A549 (cell line): ENCODE results near the gene HBE1. TPM values are rescaled to one million over a fixed set of nuclear protein-coding genes. Genes with fewer than 3 reads are reported as not detected.

Experiments used
- ATAC-seq, 2 experiments: fragments of 200-7000 bp in 1 of 2; fragments of >200 bp in 1 of 2; cut with Nextera tagmentation in 1 of 2; cut with Tn5 transposase in 1 of 2; 3 replicates each; pipeline versions ENCODE4 v1.8.0 to v1.9.1; 2018 to 2020; ENCODE audit warnings: mild to moderate bottlenecking in 1 of 2, moderate library complexity in 1 of 2
- CTCF ChIA-PET: fragments of 300-600 bp; sonication (Branson Sonifier 250); formaldehyde crosslinking; extraction: SDS; loops from one replicate; lab custom pipeline; 2021; ENCODE audit warnings: antibody characterized with exemption, inconsistent platforms; lab: Yijun Ruan, JAX
- POLR2A ChIA-PET: fragments of 350-600 bp; formaldehyde crosslinking; extraction: SDS; loops from one replicate; lab custom pipeline; 2021; ENCODE audit warnings: antibody characterized with exemption, inconsistent platforms; lab: Yijun Ruan, JAX
- DNase-seq, 2 experiments: peaks; one replicate each; pipeline versions ENCODE4 v3.0.0 to v3.0.0-alpha.2; 2011 to 2016; ENCODE audit warnings: low read depth in 1 of 2, low spot score in 1 of 2
- FAIRE-seq: peaks from 2 replicates; lab custom pipeline; 2011; peaks lifted over from hg19 to GRCh38; lab: Jason Lieb, UNC
- H3K27ac ChIP-seq, 2 experiments: fragments of >200 bp; sonication (Bioruptor Twin); formaldehyde crosslinking; 3 replicates each; pipeline ENCODE4 v1.5.1; 2016 to 2017
- H3K4me1 ChIP-seq: fragments of >200 bp; sonication (Bioruptor Twin); formaldehyde crosslinking; 3 replicates; pipeline ENCODE4 v1.6.1; 2016
- H3K4me2 ChIP-seq: fragments of >200 bp; sonication (Bioruptor Twin); formaldehyde crosslinking; 3 replicates; pipeline ENCODE4 v1.6.1; 2016
- H3K4me3 ChIP-seq: fragments of >200 bp; sonication (Bioruptor Twin); formaldehyde crosslinking; 3 replicates; pipeline ENCODE4 v1.5.1; 2016
- H3K9me3 ChIP-seq: fragments of >200 bp; sonication (Bioruptor Twin); formaldehyde crosslinking; 3 replicates; pipeline ENCODE4 v1.6.1; 2016
- CHD2 ChIP-seq: fragments of 150-350 bp; IDR thresholded peaks from 2 replicates; pipeline ENCODE4 v1.6.1; 2014; ENCODE audit warnings: low read length; ENCODE audit not compliant: partially characterized antibody
- CHD4 ChIP-seq: fragments of 200-600 bp; sonication (generic); IDR thresholded peaks from 2 replicates; pipeline ENCODE4 v1.6.1; 2016; ENCODE audit warnings: antibody characterized with exemption, mild to moderate bottlenecking, borderline replicate concordance
- HMGXB4 ChIP-seq: fragments of 250-450 bp; sonication (Bioruptor Pico); IDR thresholded peaks from 2 replicates; pipeline ENCODE4 v1.5.0; 2021; ENCODE audit warnings: mild to moderate bottlenecking, moderate library complexity, borderline replicate concordance
- HOXA7 ChIP-seq: fragments of 250-450 bp; sonication (Bioruptor Pico); IDR thresholded peaks from 2 replicates; pipeline ENCODE4 v1.5.0; 2020; ENCODE audit warnings: mild to moderate bottlenecking, moderate library complexity
- KDM5A ChIP-seq: fragments of 200-600 bp; sonication (generic); IDR thresholded peaks from 2 replicates; pipeline ENCODE4 v1.6.1; 2016; ENCODE audit warnings: antibody characterized with exemption, mild to moderate bottlenecking
- MAFK ChIP-seq: fragments of 450-650 bp; IDR thresholded peaks from 2 replicates; pipeline ENCODE4 v1.6.1; 2014; ENCODE audit not compliant: partially characterized antibody
- MAZ ChIP-seq: fragments of 150-350 bp; IDR thresholded peaks from 2 replicates; pipeline ENCODE4 v1.6.1; 2014; ENCODE audit warnings: antibody characterized with exemption, low read depth, low read length, borderline replicate concordance
- NPAS2 ChIP-seq: fragments of 250-450 bp; sonication (Bioruptor Pico); IDR thresholded peaks from 2 replicates; pipeline ENCODE4 v1.8.0; 2022; ENCODE audit warnings: mild to moderate bottlenecking, moderate library complexity, borderline replicate concordance
- RARB ChIP-seq: fragments of 250-450 bp; sonication (Bioruptor Pico); IDR thresholded peaks from 2 replicates; pipeline ENCODE4 v1.8.0; 2021; ENCODE audit warnings: mild to moderate bottlenecking, moderate library complexity
- TFCP2L1 ChIP-seq: fragments of 250-450 bp; sonication (Bioruptor Pico); IDR thresholded peaks from 2 replicates; pipeline ENCODE4 v1.5.0; 2021; ENCODE audit warnings: mild to moderate bottlenecking
- TP53 ChIP-seq: fragments of 250-450 bp; sonication (Bioruptor Pico); IDR thresholded peaks from 2 replicates; pipeline ENCODE4 v1.5.0; 2021; ENCODE audit warnings: mild to moderate bottlenecking, moderate library complexity
- USF2 ChIP-seq: fragments of 450-650 bp; IDR thresholded peaks from 2 replicates; pipeline ENCODE4 v1.6.1; 2014; ENCODE audit warnings: antibody characterized with exemption
- ZSCAN20 ChIP-seq: fragments of 250-450 bp; sonication (Bioruptor Pico); IDR thresholded peaks from 2 replicates; pipeline ENCODE4 v1.8.0; 2022; ENCODE audit warnings: mild to moderate bottlenecking, moderate library complexity
- WGBS: methylation state at CpG from one replicate; pipeline ENCODE4 v1.1.6; 2017; ENCODE audit errors: missing lambda C conversion rate; 5-methylcytosine and 5-hydroxymethylcytosine counted together
- polyA plus RNA-seq, 4 experiments: library from polyadenylated mRNA; depleted of rRNA in 3 of 4; stranded (reverse); fragments of >200 nt; fragmentation: RNase III in 1 of 4; extraction: RNeasy Plus Mini Kit Qiagen cat#74134 plus additional on column Dnase treatment in 1 of 4; gene quantifications; 2 replicates in 3 of 4; 3 replicates in 1 of 4; pipeline ENCODE4 v1.2.3, GENCODE V29; 2011 to 2017
- TF ChIP-seq, protein P1 (sequence below): fragments of 150-350 bp; IDR thresholded peaks from 2 replicates; pipeline ENCODE4 v1.6.1; 2014; ENCODE audit warnings: low read depth, mild to moderate bottlenecking, low read length
- TF ChIP-seq, protein P2 (sequence below): fragments of 200-600 bp; sonication (generic); IDR thresholded peaks from 2 replicates; pipeline ENCODE4 v1.6.1; 2016; ENCODE audit warnings: antibody characterized with exemption, mild to moderate bottlenecking, moderate library complexity
- TF ChIP-seq, protein P3 (sequence below): fragments of 250-450 bp; sonication (Bioruptor Pico); IDR thresholded peaks from 2 replicates; pipeline ENCODE4 v1.5.0; 2020; ENCODE audit warnings: low read depth, mild to moderate bottlenecking, moderate library complexity

Gene HBE1
- polyA plus RNA-seq, 2 of the 4 experiments (the other 2 are of a cell fraction): 0.32 TPM; not detected in 1

DNA sequence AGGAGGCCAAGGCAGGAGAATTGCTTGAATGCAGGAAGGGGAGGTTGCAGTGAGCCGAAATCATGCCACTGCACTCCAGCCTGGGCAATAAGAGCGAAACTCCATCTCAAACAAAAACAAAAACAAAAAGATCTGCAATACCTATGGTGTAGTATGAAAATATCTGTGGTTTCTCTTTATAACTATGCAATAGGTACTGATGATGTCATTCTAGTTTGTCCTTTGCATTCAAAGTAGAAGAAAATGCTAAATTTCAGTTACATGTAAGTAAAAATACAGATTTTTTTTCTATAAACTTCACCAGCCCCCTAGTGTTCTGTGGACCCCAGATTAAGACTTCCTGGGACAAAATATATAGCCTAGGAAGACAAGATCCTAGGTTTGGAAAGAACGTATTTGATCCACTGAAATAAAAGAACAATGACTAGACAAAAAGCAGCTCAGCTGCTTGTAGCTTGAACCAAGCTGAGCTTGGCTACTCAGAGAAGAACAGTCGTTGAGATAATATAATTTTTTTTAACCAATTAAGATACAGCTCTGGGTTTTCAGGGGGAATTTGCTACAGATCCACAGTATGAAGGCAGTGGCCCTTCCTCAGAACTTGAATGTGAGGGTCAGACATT is 2.8 kb upstream of the HBE1 start:
- H3K4me1 ChIP-seq: no peaks in the 10 kb centered on the region
- H3K27ac ChIP-seq: no peak overlapping the region
- CTCF ChIA-PET: no interaction called here
- H3K9me3 ChIP-seq: no peaks in the 10 kb centered on the region
- ATAC-seq (no peak), FAIRE-seq (no peak), DNase-seq (no peak)
- H3K4me3 ChIP-seq: no peak overlapping the region
- TF ChIP-seq MAFK (no peak), USF2 (no peak), ZSCAN20 (CRISPR knock-in tag) (no peak), HMGXB4 (no peak)
- POLR2A ChIA-PET: no interaction called here
- no peak overlapping the region for H3K4me2 ChIP-seq
- WGBS: 67% methylated on average over 4 of the region's 4 CpGs

DNA sequence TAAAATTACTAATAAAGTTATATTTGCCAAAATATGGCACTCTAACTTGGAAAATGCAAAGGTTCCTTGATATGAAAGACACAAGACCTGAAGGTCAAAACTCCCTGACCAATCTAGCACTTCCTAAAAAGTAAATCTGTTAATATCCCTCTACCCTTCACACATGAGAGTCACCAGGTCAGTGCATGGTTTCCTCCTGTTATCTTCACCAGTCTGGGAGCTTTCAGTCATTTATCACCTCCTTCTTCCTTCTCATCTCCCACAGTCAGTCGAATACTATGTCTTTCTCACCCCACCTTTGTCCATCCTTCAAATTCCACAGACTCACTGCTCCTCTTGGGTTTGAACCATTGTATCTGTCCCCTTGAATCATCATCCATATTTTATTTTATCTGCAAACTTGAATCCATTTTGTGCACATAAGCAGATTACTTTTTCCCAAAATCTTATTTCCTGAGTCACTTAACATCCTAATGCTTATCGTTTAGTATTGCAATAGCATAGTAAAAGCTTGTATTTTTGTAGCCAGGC is 2.6 kb downstream of the HBE1 start:
- no peaks in the 10 kb centered on the region for H3K9me3 ChIP-seq
- DNase-seq (no peak), FAIRE-seq (no peak), ATAC-seq (no peak)
- H3K27ac ChIP-seq: no peak overlapping the region
- H3K4me1 ChIP-seq: no peaks in the 10 kb centered on the region
- TF ChIP-seq CHD4: no peak
- TF ChIP-seq, protein P1, sequence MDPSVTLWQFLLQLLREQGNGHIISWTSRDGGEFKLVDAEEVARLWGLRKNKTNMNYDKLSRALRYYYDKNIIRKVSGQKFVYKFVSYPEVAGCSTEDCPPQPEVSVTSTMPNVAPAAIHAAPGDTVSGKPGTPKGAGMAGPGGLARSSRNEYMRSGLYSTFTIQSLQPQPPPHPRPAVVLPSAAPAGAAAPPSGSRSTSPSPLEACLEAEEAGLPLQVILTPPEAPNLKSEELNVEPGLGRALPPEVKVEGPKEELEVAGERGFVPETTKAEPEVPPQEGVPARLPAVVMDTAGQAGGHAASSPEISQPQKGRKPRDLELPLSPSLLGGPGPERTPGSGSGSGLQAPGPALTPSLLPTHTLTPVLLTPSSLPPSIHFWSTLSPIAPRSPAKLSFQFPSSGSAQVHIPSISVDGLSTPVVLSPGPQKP: no peak
- TF ChIP-seq KDM5A: no peak
- TF ChIP-seq ZSCAN20 (CRISPR knock-in tag): no peak
- no peak for TF ChIP-seq CHD2
- no peak for TF ChIP-seq MAFK
- no peak for TF ChIP-seq RARB (CRISPR knock-in tag)
- no peak for TF ChIP-seq TP53
- TF ChIP-seq TFCP2L1 (CRISPR knock-in tag): no peak
- TF ChIP-seq, protein P2, sequence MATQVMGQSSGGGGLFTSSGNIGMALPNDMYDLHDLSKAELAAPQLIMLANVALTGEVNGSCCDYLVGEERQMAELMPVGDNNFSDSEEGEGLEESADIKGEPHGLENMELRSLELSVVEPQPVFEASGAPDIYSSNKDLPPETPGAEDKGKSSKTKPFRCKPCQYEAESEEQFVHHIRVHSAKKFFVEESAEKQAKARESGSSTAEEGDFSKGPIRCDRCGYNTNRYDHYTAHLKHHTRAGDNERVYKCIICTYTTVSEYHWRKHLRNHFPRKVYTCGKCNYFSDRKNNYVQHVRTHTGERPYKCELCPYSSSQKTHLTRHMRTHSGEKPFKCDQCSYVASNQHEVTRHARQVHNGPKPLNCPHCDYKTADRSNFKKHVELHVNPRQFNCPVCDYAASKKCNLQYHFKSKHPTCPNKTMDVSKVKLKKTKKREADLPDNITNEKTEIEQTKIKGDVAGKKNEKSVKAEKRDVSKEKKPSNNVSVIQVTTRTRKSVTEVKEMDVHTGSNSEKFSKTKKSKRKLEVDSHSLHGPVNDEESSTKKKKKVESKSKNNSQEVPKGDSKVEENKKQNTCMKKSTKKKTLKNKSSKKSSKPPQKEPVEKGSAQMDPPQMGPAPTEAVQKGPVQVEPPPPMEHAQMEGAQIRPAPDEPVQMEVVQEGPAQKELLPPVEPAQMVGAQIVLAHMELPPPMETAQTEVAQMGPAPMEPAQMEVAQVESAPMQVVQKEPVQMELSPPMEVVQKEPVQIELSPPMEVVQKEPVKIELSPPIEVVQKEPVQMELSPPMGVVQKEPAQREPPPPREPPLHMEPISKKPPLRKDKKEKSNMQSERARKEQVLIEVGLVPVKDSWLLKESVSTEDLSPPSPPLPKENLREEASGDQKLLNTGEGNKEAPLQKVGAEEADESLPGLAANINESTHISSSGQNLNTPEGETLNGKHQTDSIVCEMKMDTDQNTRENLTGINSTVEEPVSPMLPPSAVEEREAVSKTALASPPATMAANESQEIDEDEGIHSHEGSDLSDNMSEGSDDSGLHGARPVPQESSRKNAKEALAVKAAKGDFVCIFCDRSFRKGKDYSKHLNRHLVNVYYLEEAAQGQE: no peak
- TF ChIP-seq MAZ: no peak
- no peak for TF ChIP-seq HOXA7
- ChIA-PET POLR2A (no interaction called here), CTCF (interaction anchor here (1.2 to 1.6 kb wide), 2 partner anchors 9 to 242 kb away, joined by 3 to 5 read pairs; partner anchors contain the start of gene UBQLN3)
- WGBS: 25% methylated on average over 2 of the region's 2 CpGs
- no peak overlapping the region for H3K4me2 ChIP-seq
- no peak overlapping the region for H3K4me3 ChIP-seq

DNA sequence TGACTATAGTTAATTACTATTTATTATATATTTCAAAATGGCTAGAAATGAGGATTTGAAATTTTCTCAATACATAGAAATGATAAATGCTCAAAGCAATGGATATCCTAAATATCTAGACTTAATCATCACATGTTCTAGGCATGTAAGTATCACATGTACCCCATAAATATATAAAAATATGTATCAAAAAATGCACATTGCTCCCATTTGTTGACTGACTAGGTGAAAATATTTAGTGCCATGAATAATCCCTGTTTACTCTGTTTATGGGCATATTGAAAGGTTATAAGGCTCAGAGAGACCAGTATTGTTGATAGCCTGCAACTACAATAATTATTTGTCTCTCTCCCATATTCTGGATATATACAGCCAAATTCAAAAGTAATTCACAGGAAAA is 3.1 kb downstream of the HBE1 start:
- TF ChIP-seq, protein P3, sequence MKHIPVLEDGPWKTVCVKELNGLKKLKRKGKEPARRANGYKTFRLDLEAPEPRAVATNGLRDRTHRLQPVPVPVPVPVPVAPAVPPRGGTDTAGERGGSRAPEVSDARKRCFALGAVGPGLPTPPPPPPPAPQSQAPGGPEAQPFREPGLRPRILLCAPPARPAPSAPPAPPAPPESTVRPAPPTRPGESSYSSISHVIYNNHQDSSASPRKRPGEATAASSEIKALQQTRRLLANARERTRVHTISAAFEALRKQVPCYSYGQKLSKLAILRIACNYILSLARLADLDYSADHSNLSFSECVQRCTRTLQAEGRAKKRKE (CRISPR knock-in tag): no peak
- TF ChIP-seq HMGXB4: no peak
- TF ChIP-seq NPAS2 (CRISPR knock-in tag): no peak
- H3K27ac ChIP-seq: no peak overlapping the region
- no peak overlapping the region for H3K4me3 ChIP-seq
- ATAC-seq: no peak
- POLR2A ChIA-PET: no interaction called here
- CTCF ChIA-PET: no interaction called here
- no peak for FAIRE-seq
- no peaks in the 10 kb centered on the region for H3K4me1 ChIP-seq
- DNase-seq: no peak
- H3K9me3 ChIP-seq: no peaks in the 10 kb centered on the region
- no peak overlapping the region for H3K4me2 ChIP-seq
